Lung (tissue), 12 donors: ENCODE results near the gene SLC10A7. TPM values are rescaled to one million over a fixed set of nuclear protein-coding genes. Genes with fewer than 3 reads are reported as not detected.
A peak's percentile ranks its signal among the peaks of the same experiment; 100 is the strongest.

Source experiments
- ATAC-seq: fragments of 200-7000 bp; cut with Tn5 transposase; one replicate; pipeline ENCODE4 v1.9.1; 2020; ENCODE audit warnings: moderate number of reproducible peaks; ENCODE audit not compliant: insufficient read depth, low FRiP score
- DNase-seq, 3 donors: peaks; one replicate each; pipeline ENCODE4 v3.0.0-alpha.2; 2013 to 2017
- H3K27ac ChIP-seq, 2 donors: one replicate each; pipeline ENCODE4 v1.5.1; 2013; ENCODE audit warnings: mild to moderate bottlenecking in 2 of 2, moderate library complexity in 2 of 2, control low read depth in 1 of 2, inconsistent platforms in 1 of 2, low read depth in 1 of 2, low read length in 1 of 2
- H3K27me3 ChIP-seq, 3 donors: one replicate each; pipeline ENCODE4 v1.5.1; 2013; ENCODE audit warnings: low read length in 2 of 3; ENCODE audit not compliant: control insufficient read depth in 3 of 3, insufficient read depth in 3 of 3
- H3K36me3 ChIP-seq, 4 donors: one replicate each; pipeline ENCODE4 v1.5.1; 2013; ENCODE audit warnings: low read length in 4 of 4, mild to moderate bottlenecking in 1 of 4, moderate library complexity in 1 of 4; ENCODE audit not compliant: control insufficient read depth in 4 of 4, insufficient read depth in 4 of 4
- H3K4me1 ChIP-seq, 5 donors: one replicate each; pipeline ENCODE4 v1.5.1; 2013; ENCODE audit warnings: low read length in 5 of 5, mild to moderate bottlenecking in 2 of 5, moderate library complexity in 1 of 5; ENCODE audit not compliant: control insufficient read depth in 5 of 5, insufficient read depth in 5 of 5
- H3K4me3 ChIP-seq: one replicate; pipeline ENCODE4 v1.5.1; 2013; ENCODE audit warnings: mild to moderate bottlenecking, control low read depth, moderate library complexity
- H3K9ac ChIP-seq, 2 donors: one replicate each; pipeline ENCODE4 v1.5.1; 2013; ENCODE audit warnings: low read length in 2 of 2, control low read depth in 1 of 2; ENCODE audit not compliant: insufficient read depth in 1 of 2
- H3K9me3 ChIP-seq, 4 donors: one replicate each; pipeline ENCODE4 v1.5.1; 2013; ENCODE audit warnings: low read length in 3 of 4, mild to moderate bottlenecking in 1 of 4, moderate library complexity in 1 of 4; ENCODE audit not compliant: control insufficient read depth in 4 of 4, insufficient read depth in 3 of 4
- CTCF ChIP-seq: IDR thresholded peaks from 2 replicates; pipeline ENCODE4 v1.5.1; 2012; ENCODE audit warnings: mild to moderate bottlenecking; ENCODE audit errors: control extremely low read depth, extremely low read depth
- WGBS, 2 donors: extraction: QIAGEN DNeasy Blood & Tissue Kit; methylation state at CpG; one replicate each; pipeline ENCODE4 v1.1.7; 2013; 5-methylcytosine and 5-hydroxymethylcytosine counted together
- polyA plus RNA-seq, 2 donors: library from polyadenylated mRNA; stranded (reverse); fragments of 200-250 nt; gene quantifications; one replicate each; pipeline ENCODE4 v1.2.1, GENCODE V29; 2013
- total RNA-seq, 2 donors: library from RNA; depleted of rRNA in 1 of 2; stranded (reverse); fragments of >200 nt in 1 of 2; gene quantifications; one replicate each; pipeline ENCODE4 v1.2.1, GENCODE V29; 2014 to 2021
- donor health status: control.
- donor health status: control.
- donor health status: Bipolar disorder and iron deficiency.
- donor health status: healthy.
- donor health status: DM: yes; HTN: yes; CAD: no.

SLC10A7 gene
- total and polyA plus RNA-seq, 4 donors = 3.2 to 33.4 (median 13.3) TPM

- Histone ChIP-seq H3K27me3 (no peaks in the 10 kb centered on the region), H3K9me3 (no peaks in the 10 kb centered on the region), H3K27ac (no peak overlapping the region), H3K4me1 (no peaks in the 10 kb centered on the region), H3K4me3 (no peak overlapping the region), H3K36me3 (no peaks in the 10 kb centered on the region), H3K9ac (no peak overlapping the region)
- no peak for TF ChIP-seq CTCF
- ATAC-seq = no peak
- DNase-seq = no peak
- WGBS, 2 donors = 78 to 86% methylated on average over 2 of the region's 2 CpGs
These were observed 103.9 kb downstream of the SLC10A7 start for GRCh38 chr4:146417822-146418221.

GRCh38 chr4:146415829-146416228 lies 105.9 kb downstream of the SLC10A7 start:
- no peaks in the 10 kb centered on the region for H3K9me3 ChIP-seq
- no peak overlapping the region for H3K4me3 ChIP-seq
- H3K36me3 ChIP-seq = no peaks in the 10 kb centered on the region
- no peak overlapping the region for H3K9ac ChIP-seq
- no peak overlapping the region for H3K27ac ChIP-seq
- WGBS, 2 donors = 68 to 87% methylated on average over 1 of the region's 1 CpG
- no peaks in the 10 kb centered on the region for H3K4me1 ChIP-seq
- TF ChIP-seq CTCF = no peak
- DNase-seq (peak in 2 of 3 donors; percentile 10 to 38), ATAC-seq (no peak)
- H3K27me3 ChIP-seq = no peaks in the 10 kb centered on the region

- no peak overlapping the region for H3K9ac ChIP-seq
- H3K4me1 ChIP-seq = no peaks in the 10 kb centered on the region
- ATAC-seq (no peak), DNase-seq (peak in 1 of 3 donors; percentile 10)
- 61 to 68% methylated on average over 4 of the region's 4 CpGs for WGBS, 2 donors
- H3K4me3 ChIP-seq = no peak overlapping the region
- TF ChIP-seq CTCF = no peak
- H3K27me3 ChIP-seq = no peaks in the 10 kb centered on the region
- H3K36me3 ChIP-seq = no peaks in the 10 kb centered on the region
- H3K9me3 ChIP-seq = no peaks in the 10 kb centered on the region
- H3K27ac ChIP-seq = no peak overlapping the region
These were observed 114.1 kb downstream of the SLC10A7 start for GRCh38 chr4:146407669-146408084.

GRCh38 chr4:146407257-146407656 lies 114.5 kb downstream of the SLC10A7 start:
- Histone ChIP-seq H3K4me1 (no peaks in the 10 kb centered on the region), H3K9me3 (no peaks in the 10 kb centered on the region), H3K36me3 (no peaks in the 10 kb centered on the region), H3K9ac (no peak overlapping the region), H3K27me3 (no peaks in the 10 kb centered on the region), H3K4me3 (no peak overlapping the region), H3K27ac (no peak overlapping the region)
- no peak for DNase-seq
- 60 to 62% methylated on average over 3 of the region's 3 CpGs for WGBS, 2 donors
- no peak for TF ChIP-seq CTCF
- no peak for ATAC-seq
